Nephron progenitor cell (in vitro differentiated cells): ENCODE data around the gene UBQLN1.

Experiments
- DNase-seq: peaks from one replicate; pipeline ENCODE4 v3.0.0; 2021
- H3K27ac Mint-ChIP-seq: 2 replicates; pipeline ENCODE4 v1.8.0; 2021; ENCODE audit warnings: mild to moderate bottlenecking, moderate library complexity, mixed read lengths
- H3K27me3 Mint-ChIP-seq: 2 replicates; pipeline ENCODE4 v1.8.0; 2021; ENCODE audit warnings: mild to moderate bottlenecking, low read depth, mixed read lengths; ENCODE audit not compliant: poor library complexity
- H3K36me3 Mint-ChIP-seq: 2 replicates; pipeline ENCODE4 v1.8.0; 2021; ENCODE audit warnings: low read depth, mixed read lengths
- H3K4me1 Mint-ChIP-seq: 2 replicates; pipeline ENCODE4 v1.8.0; 2021; ENCODE audit warnings: mixed read lengths
- H3K4me3 Mint-ChIP-seq: 2 replicates; pipeline ENCODE4 v1.8.0; 2021; ENCODE audit warnings: mild to moderate bottlenecking, moderate library complexity, mixed read lengths
- H3K9me3 Mint-ChIP-seq: 2 replicates; pipeline ENCODE4 v1.8.0; 2021; ENCODE audit warnings: mild to moderate bottlenecking, moderate library complexity, mixed read lengths
- CTCF ChIP-seq: fragments of 200-600 bp; sonication (generic); IDR thresholded peaks from 2 replicates; pipeline ENCODE4 v1.5.0; 2021; ENCODE audit warnings: antibody characterized with exemption

UBQLN1 gene

GRCh38 chr9:83649515-83649914, 58.2 kb downstream of the UBQLN1 start:
- Mint-ChIP-seq H3K36me3 (peaks cover 5% of the 10 kb centered on the region), H3K27me3 (no peaks in the 10 kb centered on the region), H3K27ac (no peak overlapping the region), H3K4me1 (no peaks in the 10 kb centered on the region), H3K4me3 (no peak overlapping the region), H3K9me3 (peaks cover 18% of the 10 kb centered on the region)
- no peak for TF ChIP-seq CTCF
- no peak for DNase-seq

- peak; percentile 48 for TF ChIP-seq CTCF
- H3K4me3 Mint-ChIP-seq: no peak overlapping the region
- H3K27me3 Mint-ChIP-seq: no peaks in the 10 kb centered on the region
- H3K9me3 Mint-ChIP-seq: peaks cover 17% of the 10 kb centered on the region
- peak; percentile 68 for DNase-seq
- no peak overlapping the region for H3K27ac Mint-ChIP-seq
- H3K4me1 Mint-ChIP-seq: no peaks in the 10 kb centered on the region
- peaks cover 5% of the 10 kb centered on the region for H3K36me3 Mint-ChIP-seq
Observed at GRCh38 chr9:83649080-83649479, 58.7 kb downstream of the UBQLN1 start.

- Mint-ChIP-seq H3K27me3 (no peaks in the 10 kb centered on the region), H3K36me3 (peaks cover 5% of the 10 kb centered on the region), H3K4me1 (peaks cover 11% of the 10 kb centered on the region), H3K27ac (no peak overlapping the region), H3K9me3 (peaks cover under 1% of the 10 kb centered on the region), H3K4me3 (no peak overlapping the region)
- DNase-seq: no peak
- no peak for TF ChIP-seq CTCF
Observed at GRCh38 chr9:83646500-83647239, 61.1 kb downstream of the UBQLN1 start.

- Mint-ChIP-seq H3K9me3 (no peaks in the 10 kb centered on the region), H3K4me3 (no peak overlapping the region), H3K27ac (peak overlapping the region; percentile 87), H3K4me1 (peaks cover 11% of the 10 kb centered on the region), H3K36me3 (peaks cover 4% of the 10 kb centered on the region), H3K27me3 (no peaks in the 10 kb centered on the region)
- TF ChIP-seq CTCF: no peak
- no peak for DNase-seq
Observed at GRCh38 chr9:83642793-83643192, 65.0 kb downstream of the UBQLN1 start.

GRCh38 chr9:83639266-83639665, 68.5 kb downstream of the UBQLN1 start:
- Mint-ChIP-seq H3K27ac (no peak overlapping the region), H3K4me3 (no peak overlapping the region), H3K27me3 (no peaks in the 10 kb centered on the region), H3K36me3 (no peaks in the 10 kb centered on the region), H3K4me1 (peaks cover 11% of the 10 kb centered on the region), H3K9me3 (no peaks in the 10 kb centered on the region)
- TF ChIP-seq CTCF: no peak
- DNase-seq: no peak

GRCh38 chr9:83637389-83637788, 70.4 kb downstream of the UBQLN1 start:
- no peaks in the 10 kb centered on the region for H3K9me3 Mint-ChIP-seq
- no peak overlapping the region for H3K27ac Mint-ChIP-seq
- no peak for TF ChIP-seq CTCF
- DNase-seq: no peak
- H3K27me3 Mint-ChIP-seq: no peaks in the 10 kb centered on the region
- peaks cover 9% of the 10 kb centered on the region for H3K36me3 Mint-ChIP-seq
- H3K4me3 Mint-ChIP-seq: no peak overlapping the region
- no peaks in the 10 kb centered on the region for H3K4me1 Mint-ChIP-seq
